Neural progenitor cell (in vitro differentiated cells): ENCODE measurements around the gene ADGRF1. TPM values are rescaled to one million over a fixed set of nuclear protein-coding genes. Genes with fewer than 3 reads are reported as not detected.

ENCODE experiments used
- DNase-seq: peaks from one replicate; pipeline ENCODE4 v3.0.0-alpha.2; 2016; ENCODE audit warnings: low spot score
- H2AFZ ChIP-seq: fragments of 200-600 bp; sonication (generic); replicated peaks from 2 replicates; pipeline ENCODE4 v1.6.1; 2016; ENCODE audit warnings: antibody characterized with exemption
- H3F3A ChIP-seq: fragments of 200-600 bp; sonication (generic); 2 replicates; pipeline ENCODE4 v1.6.1; 2016; ENCODE audit warnings: antibody characterized with exemption, low read depth
- H3K27ac ChIP-seq: fragments of 200-600 bp; sonication (generic); 2 replicates; pipeline ENCODE4 v1.5.1; 2016; ENCODE audit warnings: mild to moderate bottlenecking
- H3K27me3 ChIP-seq: fragments of 200-600 bp; sonication (generic); 2 replicates; pipeline ENCODE4 v1.6.1; 2016; ENCODE audit warnings: mild to moderate bottlenecking, moderate library complexity
- H3K36me3 ChIP-seq: fragments of 200-600 bp; sonication (generic); 2 replicates; pipeline ENCODE4 v1.5.1; 2016
- H3K4me1 ChIP-seq: fragments of 200-600 bp; sonication (generic); 2 replicates; pipeline ENCODE4 v1.6.1; 2016; ENCODE audit warnings: mixed run types
- H3K4me2 ChIP-seq: fragments of 200-600 bp; sonication (generic); 2 replicates; pipeline ENCODE4 v1.6.1; 2016
- H3K4me3 ChIP-seq: fragments of 200-600 bp; sonication (generic); 2 replicates; pipeline ENCODE4 v1.5.1; 2016
- H3K79me2 ChIP-seq: fragments of 200-600 bp; sonication (generic); 2 replicates; pipeline ENCODE4 v1.6.1; 2016; ENCODE audit warnings: low read depth
- H3K9ac ChIP-seq: fragments of 200-600 bp; sonication (generic); 2 replicates; pipeline ENCODE4 v1.6.1; 2016
- H3K9me3 ChIP-seq: fragments of 200-600 bp; sonication (generic); 2 replicates; pipeline ENCODE4 v1.5.1; 2016; ENCODE audit warnings: low read depth
- H4K20me1 ChIP-seq: fragments of 200-600 bp; sonication (generic); 2 replicates; pipeline ENCODE4 v1.6.1; 2016; ENCODE audit warnings: low read depth
- H3K27ac Mint-ChIP-seq: 3 replicates; pipeline ENCODE4 v1.8.0; 2021; ENCODE audit warnings: mixed read lengths
- H3K27me3 Mint-ChIP-seq: 2 replicates; pipeline ENCODE4 v1.8.0; 2022; ENCODE audit warnings: low read depth, mild to moderate bottlenecking, inconsistent platforms, moderate library complexity, mixed read lengths; ENCODE audit not compliant: insufficient read depth
- H3K36me3 Mint-ChIP-seq: 3 replicates; pipeline ENCODE4 v1.8.0; 2021; ENCODE audit warnings: mixed read lengths
- H3K4me1 Mint-ChIP-seq: 3 replicates; pipeline ENCODE4 v1.8.0; 2021; ENCODE audit warnings: mixed read lengths
- H3K4me3 Mint-ChIP-seq: 3 replicates; pipeline ENCODE4 v1.8.0; 2021; ENCODE audit warnings: mild to moderate bottlenecking, moderate library complexity, mixed read lengths
- H3K9me3 Mint-ChIP-seq: 3 replicates; pipeline ENCODE4 v1.8.0; 2020; ENCODE audit warnings: mixed read lengths
- CTCF ChIP-seq: fragments of 200-600 bp; sonication (generic); IDR thresholded peaks from 2 replicates; pipeline ENCODE4 v1.5.1; 2017; ENCODE audit warnings: antibody characterized with exemption, mild to moderate bottlenecking
- EZH2 ChIP-seq: fragments of 200-600 bp; sonication (generic); IDR thresholded peaks from 2 replicates; pipeline ENCODE4 v1.6.1; 2017; ENCODE audit warnings: antibody characterized with exemption, mild to moderate bottlenecking, moderate library complexity
- EZH2phosphoT487 ChIP-seq: fragments of 200-600 bp; sonication (generic); IDR thresholded peaks from 2 replicates; pipeline ENCODE4 v1.6.1; 2017; ENCODE audit warnings: antibody characterized with exemption
- total RNA-seq: library from RNA; depleted of rRNA; stranded (reverse); fragments of >200 nt; gene quantifications from 2 replicates; pipeline ENCODE4 v1.2.3, GENCODE V29; 2015; ENCODE audit warnings: low replicate concordance

ADGRF1 gene
- total RNA-seq, 1 donor from 2014 or later = not detected

- no peak overlapping the region for H3K9ac ChIP-seq
- peaks cover 2% of the 10 kb centered on the region for H3K9me3 Mint-ChIP-seq
- H3K79me2 ChIP-seq = no peaks in the 10 kb centered on the region
- no peaks in the 10 kb centered on the region for H4K20me1 ChIP-seq
- H3K27me3 ChIP-seq = no peaks in the 10 kb centered on the region
- no peaks in the 10 kb centered on the region for H3K27me3 Mint-ChIP-seq
- no peak overlapping the region for H3K4me2 ChIP-seq
- no peak overlapping the region for H3K4me3 Mint-ChIP-seq
- no peak overlapping the region for H3K27ac Mint-ChIP-seq
- peaks cover 9% of the 10 kb centered on the region for H3K4me1 ChIP-seq
- H3K9me3 ChIP-seq = no peaks in the 10 kb centered on the region
- TF ChIP-seq CTCF (no peak), EZH2 (no peak), EZH2phosphoT487 (no peak)
- H2AFZ ChIP-seq = no peak overlapping the region
- no peak overlapping the region for H3K27ac ChIP-seq
- no peak overlapping the region for H3K4me3 ChIP-seq
- no peaks in the 10 kb centered on the region for H3K36me3 Mint-ChIP-seq
- no peaks in the 10 kb centered on the region for H3K36me3 ChIP-seq
- no peaks in the 10 kb centered on the region for H3F3A ChIP-seq
- DNase-seq = no peak
- peaks cover 3% of the 10 kb centered on the region for H3K4me1 Mint-ChIP-seq
These were observed 29.5 kb upstream of the ADGRF1 start for GRCh38 chr6:47071681-47072080.

GRCh38 chr6:47070461-47070860 lies 28.3 kb upstream of the ADGRF1 start:
- TF ChIP-seq EZH2phosphoT487 (no peak), EZH2 (no peak), CTCF (no peak)
- no peaks in the 10 kb centered on the region for H3K4me1 Mint-ChIP-seq

GRCh38 chr6:47069156-47069555 lies 27.0 kb upstream of the ADGRF1 start:
- no peak overlapping the region for H3K4me3 Mint-ChIP-seq
- Histone ChIP-seq H4K20me1 (no peaks in the 10 kb centered on the region), H3K27me3 (no peaks in the 10 kb centered on the region), H3K4me1 (no peaks in the 10 kb centered on the region), H2AFZ (no peak overlapping the region), H3K79me2 (no peaks in the 10 kb centered on the region), H3K36me3 (no peaks in the 10 kb centered on the region), H3K9ac (no peak overlapping the region), H3K4me2 (no peak overlapping the region), H3K4me3 (no peak overlapping the region), H3K9me3 (no peaks in the 10 kb centered on the region), H3K27ac (no peak overlapping the region), H3F3A (no peaks in the 10 kb centered on the region)
- no peaks in the 10 kb centered on the region for H3K36me3 Mint-ChIP-seq
- no peaks in the 10 kb centered on the region for H3K27me3 Mint-ChIP-seq
- H3K9me3 Mint-ChIP-seq = peaks cover 3% of the 10 kb centered on the region
- no peak overlapping the region for H3K27ac Mint-ChIP-seq
- TF ChIP-seq EZH2phosphoT487 = no peak
- TF ChIP-seq EZH2 = no peak
- TF ChIP-seq CTCF = no peak
- H3K4me1 Mint-ChIP-seq = no peaks in the 10 kb centered on the region
- DNase-seq = no peak

More at GRCh38 chr6:47070461-47070860, 28.3 kb upstream of the ADGRF1 start:
- Mint-ChIP-seq H3K4me3 (no peak overlapping the region), H3K27me3 (no peaks in the 10 kb centered on the region), H3K27ac (no peak overlapping the region), H3K36me3 (no peaks in the 10 kb centered on the region), H3K9me3 (peaks cover 3% of the 10 kb centered on the region)
- no peaks in the 10 kb centered on the region for H3K79me2 ChIP-seq
- H3K27me3 ChIP-seq = no peaks in the 10 kb centered on the region
- no peaks in the 10 kb centered on the region for H3F3A ChIP-seq
- no peak overlapping the region for H2AFZ ChIP-seq
- H3K9me3 ChIP-seq = no peaks in the 10 kb centered on the region
- no peak for DNase-seq
- no peaks in the 10 kb centered on the region for H3K4me1 ChIP-seq
- H3K36me3 ChIP-seq = no peaks in the 10 kb centered on the region
- no peak overlapping the region for H3K27ac ChIP-seq
- no peak overlapping the region for H3K4me3 ChIP-seq
- no peaks in the 10 kb centered on the region for H4K20me1 ChIP-seq
- no peak overlapping the region for H3K9ac ChIP-seq
- no peak overlapping the region for H3K4me2 ChIP-seq
